Activated CD4-positive, alpha-beta T cell treated with anti-CD3 and anti-CD28 coated beads, Interleukin-2, amount 10 ng/mL, durations not matched to agents 7 days and 5 days (primary cell): ENCODE measurements around the gene OR2A14. TPM values are rescaled to one million over a fixed set of nuclear protein-coding genes. Genes with fewer than 3 reads are reported as not detected.
"Not testable (repeated sequence)": the region's sequence is repeated elsewhere in the genome, so short reads cannot be mapped to it uniquely, and the experiment has no call there.

Experiments used
- CTCF ChIA-PET: fragments of 350-600 bp; sonication (Branson Sonifier 250); formaldehyde crosslinking; loops from one replicate; lab custom pipeline; 2021; ENCODE audit warnings: antibody characterized with exemption; lab: Charles Lee
- POLR2A ChIA-PET: fragments of 350-600 bp; sonication (Branson Sonifier 250); formaldehyde crosslinking; loops from one replicate; lab custom pipeline; 2021; ENCODE audit warnings: antibody characterized with exemption; lab: Charles Lee
- DNase-seq: peaks from one replicate; pipeline ENCODE4 v3.0.0-alpha.2; 2020
- H3K27ac Mint-ChIP-seq: one replicate; pipeline ENCODE4 v1.8.0; 2021; ENCODE audit warnings: mild to moderate bottlenecking, moderate library complexity, mixed read lengths
- H3K27me3 Mint-ChIP-seq: one replicate; pipeline ENCODE4 v1.8.0; 2021; ENCODE audit warnings: mixed read lengths
- H3K36me3 Mint-ChIP-seq: one replicate; pipeline ENCODE4 v1.8.0; 2021; ENCODE audit warnings: low read depth, mixed read lengths
- H3K4me1 Mint-ChIP-seq: one replicate; pipeline ENCODE4 v1.8.0; 2021; ENCODE audit warnings: mixed read lengths
- H3K4me3 Mint-ChIP-seq: one replicate; pipeline ENCODE4 v1.8.0; 2021; ENCODE audit warnings: mild to moderate bottlenecking, moderate library complexity, mixed read lengths
- H3K9me3 Mint-ChIP-seq: one replicate; pipeline ENCODE4 v1.8.0; 2021; ENCODE audit warnings: mixed read lengths
- total RNA-seq, 2 experiments: library from RNA; stranded (reverse); gene quantifications; one replicate each; pipeline ENCODE4 v1.2.3, GENCODE V29; 2021

The OR2A14 gene
- total RNA-seq, 2 experiments from 2014 or later: not detected

- H3K27me3 Mint-ChIP-seq: peaks cover 2% of the 10 kb centered on the region
- H3K4me1 Mint-ChIP-seq: no peaks in the 10 kb centered on the region
- CTCF ChIA-PET: interaction anchor here (0.6 to 1.5 kb wide), 5 partner anchors 12 to 226 kb away, joined by 3 to 8 read pairs (median 5); partner anchors contain the start of gene TCAF1
- H3K27ac Mint-ChIP-seq: no peak overlapping the region
- H3K4me3 Mint-ChIP-seq: no peak overlapping the region
- no peaks in the 10 kb centered on the region for H3K9me3 Mint-ChIP-seq
- H3K36me3 Mint-ChIP-seq: no peaks in the 10 kb centered on the region
- peak; percentile 91 for DNase-seq
- POLR2A ChIA-PET: interaction anchor here (1.0 kb wide), 1 partner anchor 226 kb away, joined by 5 read pairs; the partner anchor contains the start of gene TCAF1
Measured at GRCh38 chr7:144127714-144128334, 4.8 kb downstream of the OR2A14 start.

GRCh38 chr7:144129601-144130000 lies 6.6 kb downstream of the OR2A14 start:
- CTCF ChIA-PET, H3K4me1 Mint-ChIP-seq: not testable (repeated sequence)

GRCh38 chr7:144130730-144131129 lies 7.8 kb downstream of the OR2A14 start:
- Mint-ChIP-seq H3K27ac (no peak overlapping the region), H3K4me3 (no peak overlapping the region), H3K9me3 (no peaks in the 10 kb centered on the region), H3K4me1 (no peaks in the 10 kb centered on the region), H3K27me3 (peaks cover 5% of the 10 kb centered on the region), H3K36me3 (no peaks in the 10 kb centered on the region)
- CTCF ChIA-PET: no interaction called here
- DNase-seq: no peak
- POLR2A ChIA-PET: no interaction called here

More at GRCh38 chr7:144129601-144130000, 6.6 kb downstream of the OR2A14 start:
- H3K9me3 Mint-ChIP-seq, H3K36me3 Mint-ChIP-seq, H3K4me3 Mint-ChIP-seq, POLR2A ChIA-PET, DNase-seq, H3K27ac Mint-ChIP-seq, H3K27me3 Mint-ChIP-seq: not testable (repeated sequence)

DNA sequence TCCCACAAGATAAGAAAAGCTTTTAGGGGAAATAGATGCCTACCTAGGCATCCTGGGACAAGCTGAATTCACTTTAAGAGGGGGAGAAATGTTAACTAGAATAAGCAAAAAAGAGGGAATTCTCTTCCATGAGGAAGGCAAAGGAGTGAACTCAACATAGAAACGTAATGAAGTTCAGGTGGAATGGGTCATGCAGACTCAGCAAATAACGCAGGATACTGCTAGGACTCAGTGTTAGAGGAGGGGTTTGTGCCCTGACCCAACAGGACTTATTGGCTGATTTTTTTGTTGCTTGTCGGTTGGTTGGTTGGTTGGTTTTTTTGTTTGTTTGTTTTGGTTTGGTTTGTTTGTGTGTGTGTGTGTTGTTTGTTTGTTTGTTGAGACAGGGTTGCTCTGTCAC lies 9.3 kb downstream of the OR2A14 start:
- DNase-seq: no peak
- CTCF ChIA-PET: no interaction called here
- Mint-ChIP-seq H3K27me3 (peaks cover 4% of the 10 kb centered on the region), H3K9me3 (no peaks in the 10 kb centered on the region), H3K4me3 (no peak overlapping the region), H3K27ac (no peak overlapping the region), H3K36me3 (no peaks in the 10 kb centered on the region), H3K4me1 (no peaks in the 10 kb centered on the region)
- POLR2A ChIA-PET: no interaction called here

DNA sequence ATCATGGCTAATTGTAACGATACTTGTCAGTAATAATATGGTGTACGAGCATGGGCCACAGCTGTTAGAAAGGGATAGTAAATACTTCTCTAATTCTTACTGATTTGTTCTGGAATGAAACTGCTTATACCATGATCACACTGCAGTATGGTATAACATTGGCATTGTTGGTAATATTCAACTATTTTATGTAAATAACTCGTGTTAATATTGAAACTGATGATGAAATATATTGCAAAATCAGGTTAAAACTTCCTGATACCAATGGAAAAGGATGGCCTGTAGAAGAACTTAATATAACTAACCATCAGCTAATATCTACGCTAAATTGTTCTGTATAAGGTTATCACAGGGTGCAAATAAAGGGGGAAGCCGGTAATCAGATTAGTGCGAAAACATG lies 10.3 kb downstream of the OR2A14 start:
- no peak overlapping the region for H3K4me3 Mint-ChIP-seq
- H3K4me1 Mint-ChIP-seq: no peaks in the 10 kb centered on the region
- H3K27ac Mint-ChIP-seq: no peak overlapping the region
- H3K27me3 Mint-ChIP-seq: peaks cover 4% of the 10 kb centered on the region
- no peaks in the 10 kb centered on the region for H3K9me3 Mint-ChIP-seq
- POLR2A ChIA-PET: no interaction called here
- H3K36me3 Mint-ChIP-seq: no peaks in the 10 kb centered on the region
- no peak for DNase-seq
- CTCF ChIA-PET: no interaction called here

- DNase-seq: no peak
- H3K27ac Mint-ChIP-seq: no peak overlapping the region
- no peaks in the 10 kb centered on the region for H3K9me3 Mint-ChIP-seq
- CTCF ChIA-PET: no interaction called here
- H3K36me3 Mint-ChIP-seq: no peaks in the 10 kb centered on the region
- H3K4me1 Mint-ChIP-seq: no peaks in the 10 kb centered on the region
- POLR2A ChIA-PET: no interaction called here
- peaks cover 4% of the 10 kb centered on the region for H3K27me3 Mint-ChIP-seq
- H3K4me3 Mint-ChIP-seq: no peak overlapping the region
Measured at GRCh38 chr7:144134116-144134515, 11.1 kb downstream of the OR2A14 start.

DNA sequence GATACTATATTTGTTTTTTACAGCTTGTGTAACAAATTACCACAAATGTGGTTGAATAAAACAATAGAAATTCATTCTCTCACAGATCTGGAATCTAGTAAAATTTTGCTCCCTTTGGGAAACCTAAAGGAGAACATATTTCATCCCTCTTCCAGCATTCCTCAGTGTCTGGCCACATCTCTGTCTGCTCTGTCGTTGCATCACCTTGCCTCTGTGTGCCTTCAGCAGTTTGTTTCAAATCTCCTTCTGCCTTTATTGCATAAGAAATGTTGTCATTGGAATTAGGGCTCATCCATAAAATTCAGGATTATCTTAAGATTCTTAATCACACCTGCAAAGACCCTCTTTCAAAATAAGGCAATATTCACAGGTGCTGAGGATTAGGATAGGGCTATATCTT lies 14.5 kb downstream of the OR2A14 start:
- peaks cover 4% of the 10 kb centered on the region for H3K27me3 Mint-ChIP-seq
- H3K4me3 Mint-ChIP-seq: no peak overlapping the region
- ChIA-PET POLR2A (no interaction called here), CTCF (no interaction called here)
- no peak overlapping the region for H3K27ac Mint-ChIP-seq
- H3K36me3 Mint-ChIP-seq: no peaks in the 10 kb centered on the region
- no peaks in the 10 kb centered on the region for H3K9me3 Mint-ChIP-seq
- H3K4me1 Mint-ChIP-seq: no peaks in the 10 kb centered on the region
- no peak for DNase-seq

DNA sequence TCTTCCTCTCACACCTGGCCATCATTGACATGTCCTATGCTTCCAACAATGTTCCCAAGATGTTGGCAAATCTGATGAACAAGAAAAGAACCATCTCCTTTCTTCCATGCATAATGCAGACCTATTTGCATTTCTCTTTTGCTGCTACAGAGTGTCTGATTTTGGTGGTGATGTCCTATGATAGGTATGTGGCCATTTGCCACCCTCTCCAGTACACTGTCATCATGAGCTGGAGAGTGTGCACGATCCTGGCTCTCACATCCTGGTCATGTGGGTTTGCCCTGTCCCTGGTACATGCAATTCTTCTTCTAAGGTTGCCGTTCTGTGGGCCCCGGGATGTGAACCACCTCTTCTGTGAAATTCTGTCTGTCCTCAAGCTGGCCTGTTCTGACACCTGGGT lies 19.2 kb downstream of the OR2A14 start:
- CTCF ChIA-PET: no interaction called here
- POLR2A ChIA-PET: no interaction called here
- H3K9me3 Mint-ChIP-seq: peaks cover 5% of the 10 kb centered on the region

GRCh38 chr7:144144426-144144825 lies 21.4 kb downstream of the OR2A14 start:
- Mint-ChIP-seq H3K4me1 (no peaks in the 10 kb centered on the region), H3K27me3 (no peaks in the 10 kb centered on the region), H3K9me3 (peaks cover 22% of the 10 kb centered on the region), H3K36me3 (peaks cover 5% of the 10 kb centered on the region), H3K4me3 (no peak overlapping the region), H3K27ac (no peak overlapping the region)
- DNase-seq: no peak
- ChIA-PET POLR2A (no interaction called here), CTCF (no interaction called here)

More for the DNA sequence above, 19.2 kb downstream of the OR2A14 start:
- Mint-ChIP-seq H3K4me3 (no peak overlapping the region), H3K27ac (no peak overlapping the region), H3K4me1 (no peaks in the 10 kb centered on the region), H3K36me3 (no peaks in the 10 kb centered on the region), H3K27me3 (no peaks in the 10 kb centered on the region)
- DNase-seq: no peak

- ChIA-PET CTCF (no interaction called here), POLR2A (no interaction called here)
- H3K4me1 Mint-ChIP-seq: no peaks in the 10 kb centered on the region
- no peak overlapping the region for H3K4me3 Mint-ChIP-seq
- H3K27me3 Mint-ChIP-seq: peaks cover 14% of the 10 kb centered on the region
- DNase-seq: no peak
- H3K9me3 Mint-ChIP-seq: peaks cover 27% of the 10 kb centered on the region
- H3K27ac Mint-ChIP-seq: no peak overlapping the region
- H3K36me3 Mint-ChIP-seq: peaks cover 5% of the 10 kb centered on the region
Measured at GRCh38 chr7:144148224-144148827, 25.4 kb downstream of the OR2A14 start.

DNA sequence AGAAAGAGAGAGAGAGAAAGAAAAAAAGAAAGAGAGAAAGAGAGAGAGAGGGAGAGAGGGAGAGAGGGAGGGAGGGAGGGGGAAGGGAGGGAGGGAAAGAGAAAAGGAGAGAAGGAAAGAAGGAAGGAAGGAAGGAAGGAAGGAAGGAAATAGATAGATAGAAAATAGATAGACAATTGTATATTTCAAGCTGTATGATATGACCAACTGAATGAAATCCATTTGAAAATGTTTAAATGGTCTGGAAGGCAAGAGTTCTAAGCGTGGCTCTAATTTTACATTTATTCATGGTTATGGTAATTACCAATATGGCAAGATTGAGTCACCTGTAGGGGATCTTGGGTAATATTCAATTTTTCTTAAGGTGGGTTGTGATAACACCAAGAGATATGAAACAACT lies 35.9 kb downstream of the OR2A14 start:
- CTCF ChIA-PET: no interaction called here
- H3K27me3 Mint-ChIP-seq: peaks cover 33% of the 10 kb centered on the region

DNA sequence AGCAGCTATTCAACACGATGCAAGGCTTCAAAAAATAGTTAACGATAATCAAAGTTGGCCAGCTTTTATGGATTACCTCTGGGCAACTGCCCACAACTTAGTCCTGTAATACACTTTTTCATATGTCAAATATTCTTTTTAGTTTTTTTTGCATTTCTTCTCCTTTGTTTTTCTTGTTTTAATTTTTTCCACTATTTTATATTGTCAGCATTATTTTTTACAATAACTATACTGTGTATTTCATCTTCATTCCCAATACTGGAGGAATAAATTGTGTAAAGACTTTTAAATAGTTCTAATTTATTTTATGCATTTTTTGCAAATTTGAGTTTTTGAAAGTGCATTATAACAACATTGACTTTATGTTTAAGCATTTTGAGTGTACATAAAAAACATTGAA lies 41.8 kb downstream of the OR2A14 start:
- H3K36me3 Mint-ChIP-seq: no peaks in the 10 kb centered on the region
- ChIA-PET CTCF (no interaction called here), POLR2A (no interaction called here)
- H3K4me1 Mint-ChIP-seq: no peaks in the 10 kb centered on the region
- no peak overlapping the region for H3K4me3 Mint-ChIP-seq
- no peak overlapping the region for H3K27ac Mint-ChIP-seq
- H3K27me3 Mint-ChIP-seq: peaks cover 27% of the 10 kb centered on the region
- DNase-seq: no peak
- no peaks in the 10 kb centered on the region for H3K9me3 Mint-ChIP-seq

More for the DNA sequence above, 35.9 kb downstream of the OR2A14 start:
- no peaks in the 10 kb centered on the region for H3K4me1 Mint-ChIP-seq
- POLR2A ChIA-PET: no interaction called here
- no peak overlapping the region for H3K4me3 Mint-ChIP-seq
- H3K36me3 Mint-ChIP-seq: no peaks in the 10 kb centered on the region
- H3K27ac Mint-ChIP-seq: no peak overlapping the region
- no peak for DNase-seq
- no peaks in the 10 kb centered on the region for H3K9me3 Mint-ChIP-seq

DNA sequence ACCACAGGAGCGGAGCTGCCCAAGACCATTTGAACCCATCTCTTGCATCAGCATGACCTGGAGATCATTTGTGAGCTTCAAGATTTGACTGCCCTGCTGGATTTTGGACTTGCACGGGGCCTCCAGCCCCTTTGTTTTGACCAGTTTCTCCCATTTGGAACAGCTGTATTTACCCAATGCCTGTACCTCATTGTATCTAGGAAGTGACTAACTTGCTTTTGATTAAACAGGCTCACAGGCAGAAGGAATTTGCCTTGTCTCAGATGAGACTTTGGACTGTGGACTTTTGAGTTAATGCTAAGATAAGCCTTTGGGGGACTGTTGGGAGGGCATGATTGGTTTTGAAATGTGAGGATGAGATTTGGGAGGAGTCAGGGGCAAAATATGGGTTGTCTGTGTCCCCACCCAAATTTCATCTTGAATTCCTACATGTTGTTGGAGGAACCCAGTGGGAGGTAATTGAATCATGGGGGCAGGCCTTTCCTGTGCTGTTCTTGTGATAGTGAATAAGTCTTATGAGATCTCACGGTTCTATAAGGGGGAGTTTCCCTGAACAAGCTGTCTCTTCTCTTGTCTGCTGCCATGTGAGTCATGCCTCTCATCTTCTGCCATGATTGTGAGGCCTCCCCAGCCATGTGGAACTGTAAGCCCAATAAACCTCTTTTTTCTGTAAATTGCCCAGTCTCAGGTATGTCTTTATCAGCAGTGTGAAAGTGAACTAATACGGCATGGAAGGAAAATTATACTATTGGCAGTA lies 48.8 kb downstream of the OR2A14 start:
- POLR2A ChIA-PET, H3K27me3 Mint-ChIP-seq, CTCF ChIA-PET, H3K36me3 Mint-ChIP-seq, H3K9me3 Mint-ChIP-seq, H3K4me1 Mint-ChIP-seq, DNase-seq, H3K27ac Mint-ChIP-seq, H3K4me3 Mint-ChIP-seq: not testable (repeated sequence)
